Gastrocnemius medialis (tissue), 4 donors: ENCODE data around the gene SELENOH. TPM values are rescaled to one million over a fixed set of nuclear protein-coding genes. Genes with fewer than 3 reads are reported as not detected.

Experiments used
- ATAC-seq, 2 donors: fragments of 150-250 bp; one replicate each; pipeline ENCODE4 v1.9.1; 2016
- DNase-seq, 2 donors: peaks; one replicate each; pipeline ENCODE4 v3.0.0-alpha.2; 2019
- H3K27ac ChIP-seq, 4 donors: fragments of 200-600 bp; sonication (generic); 1 replicate in 1 of 4; 2 replicates in 3 of 4; pipeline ENCODE4 v1.5.1; 2016 to 2018; ENCODE audit warnings: mild to moderate bottlenecking in 2 of 4, moderate library complexity in 1 of 4
- H3K27me3 ChIP-seq, 3 donors: fragments of 200-600 bp; sonication (generic) in 2 of 3; 1 replicate in 1 of 3; 2 replicates in 2 of 3; pipeline versions ENCODE4 v1.5.1 to v1.6.0; 2016 to 2019; ENCODE audit warnings: mild to moderate bottlenecking in 1 of 3, moderate library complexity in 1 of 3
- H3K36me3 ChIP-seq, 2 donors: fragments of 200-600 bp; sonication (generic) in 1 of 2; one replicate each; pipeline ENCODE4 v1.5.1; 2017 to 2018
- H3K4me1 ChIP-seq, 2 donors: fragments of 200-600 bp; sonication (generic) in 1 of 2; one replicate each; pipeline ENCODE4 v1.5.1; 2016 to 2017; ENCODE audit warnings: mild to moderate bottlenecking in 2 of 2
- H3K4me3 ChIP-seq, 4 donors: fragments of 200-600 bp; sonication (generic) in 3 of 4; 1 replicate in 1 of 4; 2 replicates in 3 of 4; pipeline ENCODE4 v1.5.1; 2016 to 2019; ENCODE audit warnings: mild to moderate bottlenecking in 2 of 4
- H3K9me3 ChIP-seq, 3 donors: fragments of 200-600 bp; sonication (generic) in 2 of 3; 1 replicate in 1 of 3; 2 replicates in 2 of 3; pipeline ENCODE4 v1.5.1; 2016 to 2019
- POLR2A ChIP-seq, 2 donors: fragments of 450-650 bp; IDR thresholded peaks; one replicate each; pipeline ENCODE4 v1.6.1; 2017; ENCODE audit warnings: antibody characterized with exemption in 2 of 2, mild to moderate bottlenecking in 2 of 2, moderate library complexity in 2 of 2
- in situ Hi-C, 4 donors: fragments of 200-750 bp; cut with MboI; loops; one replicate each; pipeline versions ENCODE4 v1.15.0 to v1.8.0; 2017; ENCODE audit warnings: low sequenced_read_pairs in 4 of 4
- intact Hi-C: fragments of 100-400 bp; cut with DNase I; formaldehyde crosslinking; loops from one replicate; pipeline ENCODE4 v1.15.1; 2023; ENCODE audit warnings: low total_unique reads
- total RNA-seq, 4 donors: library from RNA; depleted of rRNA; stranded (reverse); fragments of >200 nt; gene quantifications; one replicate each; pipeline versions ENCODE4 v1.1.0 to v1.2.3, GENCODE V29; 2016
- TF ChIP-seq, protein P1 (sequence below), 5 experiments: fragments of 450-650 bp in 3 of 5; fragments of 200-600 bp in 2 of 5; sonication (generic) in 2 of 5; IDR thresholded peaks in 4 of 5; conservative IDR thresholded peaks in 1 of 5; 1 replicate in 4 of 5; 2 replicates in 1 of 5; pipeline ENCODE4 v1.5.1; 2016 to 2019; ENCODE audit warnings: antibody characterized with exemption in 5 of 5, mild to moderate bottlenecking in 3 of 5, moderate library complexity in 3 of 5

SELENOH gene
- total RNA-seq, 4 donors from 2014 or later: 94.7 to 145 (median 132) TPM

DNA sequence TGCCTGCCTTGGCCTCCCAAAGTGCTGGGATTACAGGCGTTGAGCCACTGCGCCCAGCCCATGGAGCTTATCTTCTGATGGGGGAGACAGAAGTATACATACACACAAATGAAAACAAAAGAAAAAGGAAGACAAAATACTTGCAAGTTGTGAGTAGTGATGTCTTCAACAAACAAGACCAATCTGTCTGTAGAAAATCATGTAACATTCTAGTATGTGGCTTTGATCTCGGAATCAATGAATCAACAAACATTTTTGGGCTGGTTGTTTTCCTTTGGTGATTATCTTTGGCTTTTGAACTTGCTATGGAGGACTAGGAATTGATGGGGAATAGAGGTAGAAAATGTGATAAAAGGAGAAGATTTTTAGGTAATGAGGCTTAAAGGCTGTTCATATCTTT lies 16.9 kb downstream of the SELENOH start:
- H3K27me3 ChIP-seq: no peaks in the 10 kb centered on the region
- no peaks in the 10 kb centered on the region for H3K9me3 ChIP-seq
- DNase-seq (no peak), ATAC-seq (no peak)
- H3K4me1 ChIP-seq: peaks cover 2 to 3% of the 10 kb centered on the region in 2 donors
- in situ Hi-C loops (loop anchor here in 1 of 4 donors (25.0 kb wide), 1 partner anchor 421 kb away; the partner anchor contains the start of genes P2RX3 and SSRP1), intact Hi-C loops (no loop called here)
- TF ChIP-seq, protein P1, sequence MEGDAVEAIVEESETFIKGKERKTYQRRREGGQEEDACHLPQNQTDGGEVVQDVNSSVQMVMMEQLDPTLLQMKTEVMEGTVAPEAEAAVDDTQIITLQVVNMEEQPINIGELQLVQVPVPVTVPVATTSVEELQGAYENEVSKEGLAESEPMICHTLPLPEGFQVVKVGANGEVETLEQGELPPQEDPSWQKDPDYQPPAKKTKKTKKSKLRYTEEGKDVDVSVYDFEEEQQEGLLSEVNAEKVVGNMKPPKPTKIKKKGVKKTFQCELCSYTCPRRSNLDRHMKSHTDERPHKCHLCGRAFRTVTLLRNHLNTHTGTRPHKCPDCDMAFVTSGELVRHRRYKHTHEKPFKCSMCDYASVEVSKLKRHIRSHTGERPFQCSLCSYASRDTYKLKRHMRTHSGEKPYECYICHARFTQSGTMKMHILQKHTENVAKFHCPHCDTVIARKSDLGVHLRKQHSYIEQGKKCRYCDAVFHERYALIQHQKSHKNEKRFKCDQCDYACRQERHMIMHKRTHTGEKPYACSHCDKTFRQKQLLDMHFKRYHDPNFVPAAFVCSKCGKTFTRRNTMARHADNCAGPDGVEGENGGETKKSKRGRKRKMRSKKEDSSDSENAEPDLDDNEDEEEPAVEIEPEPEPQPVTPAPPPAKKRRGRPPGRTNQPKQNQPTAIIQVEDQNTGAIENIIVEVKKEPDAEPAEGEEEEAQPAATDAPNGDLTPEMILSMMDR (IDR thresholded peaks at IDR 0.05 in 4 of 5, conservative IDR thresholded peaks at IDR 0.05 in 1 of 5): no peak
- TF ChIP-seq POLR2A (IDR thresholded peaks at IDR 0.05): no peak
- no peaks in the 10 kb centered on the region for H3K36me3 ChIP-seq
- no peak overlapping the region for H3K27ac ChIP-seq
- no peak overlapping the region for H3K4me3 ChIP-seq

- in situ Hi-C loops: loop anchor here in 1 of 4 donors (25.0 kb wide), 1 partner anchor 424 kb away; the partner anchor contains the start of genes P2RX3 and SSRP1
- no peaks in the 10 kb centered on the region for H3K36me3 ChIP-seq
Measured at GRCh38 chr11:57761301-57762234, 20.3 kb downstream of the SELENOH start, which contains the start of gene CTNND1. Gene CTNND1, plus strand, starts transcription at chr11:57761802. Its CDS starts 29,677 bp downstream, at chr11:57791479.

GRCh38 chr11:57762235-57762861 lies 21.1 kb downstream of the SELENOH start:
- H3K4me3 ChIP-seq: peak overlapping the region; percentile 66 to 83 (median 78)
- H3K27ac ChIP-seq: peak overlapping the region; percentile 90 to 97 (median 93)
- DNase-seq (no peak), ATAC-seq (peak in 1 of 2 donors; percentile 27)
- H3K36me3 ChIP-seq: no peaks in the 10 kb centered on the region
- intact Hi-C loops (loop anchor here (1.0 to 2.0 kb wide), 2 partner anchors 14 to 21 kb away; partner anchors contain the start of gene SELENOH), in situ Hi-C loops (loop anchor here in 1 of 4 donors (25.0 kb wide), 1 partner anchor 425 kb away; the partner anchor contains the start of genes P2RX3 and SSRP1)
- H3K4me1 ChIP-seq: peaks cover 39 to 40% of the 10 kb centered on the region in 2 donors
- TF ChIP-seq POLR2A (IDR thresholded peaks at IDR 0.05): no peak
- TF ChIP-seq, protein P1 (IDR thresholded peaks at IDR 0.05 in 4 of 5, conservative IDR thresholded peaks at IDR 0.05 in 1 of 5): no peak
- no peaks in the 10 kb centered on the region for H3K9me3 ChIP-seq
- H3K27me3 ChIP-seq: no peaks in the 10 kb centered on the region

More at GRCh38 chr11:57761301-57762234, 20.3 kb downstream of the SELENOH start, which contains the start of gene CTNND1:
- intact Hi-C loops: loop anchor here (1.0 to 2.0 kb wide), 4 partner anchors 15 to 94 kb away; partner anchors contain the start of gene SELENOH
- peak; percentile 67 to 80 for TF ChIP-seq POLR2A (IDR thresholded peaks at IDR 0.05)
- TF ChIP-seq, protein P1 (IDR thresholded peaks at IDR 0.05 in 4 of 5, conservative IDR thresholded peaks at IDR 0.05 in 1 of 5): no peak
- no peaks in the 10 kb centered on the region for H3K27me3 ChIP-seq
- H3K27ac ChIP-seq: peak within 1 kb of the TSS; percentile 90 to 97 (median 93)
- peak; percentile 100 for ATAC-seq
- no peaks in the 10 kb centered on the region for H3K9me3 ChIP-seq
- peak within 1 kb of the TSS; percentile 66 to 83 (median 78) for H3K4me3 ChIP-seq
- DNase-seq: peak; percentile 92 to 95
- peaks cover 34 to 37% of the 10 kb centered on the region in 2 donors for H3K4me1 ChIP-seq

DNA sequence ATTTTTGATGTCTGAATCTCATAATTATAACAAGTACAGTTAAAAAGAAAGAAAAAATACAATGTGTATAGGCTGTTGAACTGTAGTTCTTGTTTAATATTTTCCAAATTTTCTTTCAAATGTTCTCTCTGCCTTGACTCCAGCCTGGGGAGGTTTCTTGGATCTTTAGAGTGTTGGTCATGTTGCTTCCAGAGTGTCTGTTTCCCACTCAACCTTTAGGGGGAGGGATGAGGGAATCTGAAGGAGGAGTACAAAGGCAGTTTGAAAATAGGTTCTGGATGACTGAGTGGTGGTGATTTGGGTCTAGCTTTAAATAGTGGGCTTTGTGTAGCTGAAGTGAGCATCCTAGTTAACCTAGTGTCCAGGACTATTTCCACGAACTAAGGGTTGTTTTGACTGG lies 22.3 kb downstream of the SELENOH start:
- Histone ChIP-seq H3K27me3 (no peaks in the 10 kb centered on the region), H3K36me3 (no peaks in the 10 kb centered on the region), H3K27ac (peak overlapping the region; percentile 90 to 97 (median 93)), H3K4me3 (peak overlapping the region; percentile 66 to 83 (median 78)), H3K4me1 (peaks cover 41 to 46% of the 10 kb centered on the region in 2 donors), H3K9me3 (no peaks in the 10 kb centered on the region)
- no peak for TF ChIP-seq POLR2A (IDR thresholded peaks at IDR 0.05)
- TF ChIP-seq, protein P1 (IDR thresholded peaks at IDR 0.05 in 4 of 5, conservative IDR thresholded peaks at IDR 0.05 in 1 of 5): peak in 2 of 5 experiments; percentile 35 to 39
- no peak for ATAC-seq
- in situ Hi-C loops: loop anchor here in 1 of 4 donors (25.0 kb wide), 1 partner anchor 426 kb away; the partner anchor contains the start of genes P2RX3 and SSRP1
- DNase-seq: no peak
- intact Hi-C loops: loop anchor here (2.0 kb wide), 1 partner anchor 13 kb away; no protein-coding TSS in a partner anchor
